H1 (cell line): ENCODE data around the gene LCAT. TPM values are rescaled to one million over a fixed set of nuclear protein-coding genes. Genes with fewer than 3 reads are reported as not detected.

ENCODE experiments used
- SP1 ChIP-seq: IDR thresholded peaks from 2 replicates; pipeline ENCODE4 v1.6.1; 2011; ENCODE audit warnings: low read depth, low read length
- polyA plus RNA-seq, 7 experiments: library from polyadenylated mRNA; depleted of rRNA in 3 of 7; stranded (reverse) in 5 of 7; unstranded in 2 of 7; fragments of >200 nt in 5 of 7; fragments of 200-250 nt in 2 of 7; gene quantifications; 1 replicate in 5 of 7; 2 replicates in 1 of 7; 4 replicates in 1 of 7; pipeline versions ENCODE4 v1.2.1 to v1.2.3, GENCODE V29; 2011 to 2013; ENCODE audit warnings: missing spikeins in 2 of 7, mixed read lengths in 2 of 7
- total RNA-seq: library from RNA; stranded (reverse); fragmentation: NEBNext Ultra II Directional; extraction: Animal tissue kit (Norgen Biotek cat#: 25700); gene quantifications from 2 replicates; pipeline ENCODE4 v1.2.1, GENCODE V29; 2021
- TF ChIP-seq, protein P1 (sequence below): IDR thresholded peaks from 2 replicates; pipeline ENCODE4 v1.6.1; 2011; ENCODE audit warnings: low read length, improper control_type of control experiment

The LCAT gene
- total and polyA plus RNA-seq, 2 of the 8 experiments (the other 6 are each of a cell fraction or from before 2014, with no cell fraction given) = 9.4 to 19.6 TPM

- TF ChIP-seq, protein P1, sequence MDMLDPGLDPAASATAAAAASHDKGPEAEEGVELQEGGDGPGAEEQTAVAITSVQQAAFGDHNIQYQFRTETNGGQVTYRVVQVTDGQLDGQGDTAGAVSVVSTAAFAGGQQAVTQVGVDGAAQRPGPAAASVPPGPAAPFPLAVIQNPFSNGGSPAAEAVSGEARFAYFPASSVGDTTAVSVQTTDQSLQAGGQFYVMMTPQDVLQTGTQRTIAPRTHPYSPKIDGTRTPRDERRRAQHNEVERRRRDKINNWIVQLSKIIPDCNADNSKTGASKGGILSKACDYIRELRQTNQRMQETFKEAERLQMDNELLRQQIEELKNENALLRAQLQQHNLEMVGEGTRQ = no peak
- no peak for TF ChIP-seq SP1
Observed at GRCh38 chr16:67946966-67947558, 3.1 kb upstream of the LCAT start (continued).
